Neural cell (in vitro differentiated cells): Measurements from ENCODE around the gene PLD3. TPM values are rescaled to one million over a fixed set of nuclear protein-coding genes. Genes with fewer than 3 reads are reported as not detected.

Experiments used
- H2AFZ ChIP-seq: fragments of 200-600, 300-800 bp; sonication (generic), shearing (Covaris generic); 2 replicates; pipeline ENCODE4 v1.6.0; 2014; ENCODE audit warnings: low read depth, mild to moderate bottlenecking, antibody characterized with exemption, low read length, moderate library complexity
- H3F3A ChIP-seq: fragments of 200-600 bp; shearing (Covaris generic); 2 replicates; pipeline ENCODE4 v1.6.1; 2016; ENCODE audit warnings: mild to moderate bottlenecking, moderate library complexity, mixed read lengths, antibody characterized with exemption, low read length; ENCODE audit not compliant: insufficient read depth, poor library complexity, severe bottlenecking
- H3K27ac ChIP-seq: fragments of 200-600, 300-800 bp; sonication (generic), shearing (Covaris generic); 2 replicates; pipeline ENCODE4 v1.5.1; 2014; ENCODE audit warnings: mild to moderate bottlenecking, low read length, moderate library complexity
- H3K27me3 ChIP-seq: fragments of 300-800, 200-600 bp; sonication (generic), shearing (Covaris generic); 2 replicates; pipeline ENCODE4 v1.6.0; 2014; ENCODE audit warnings: mild to moderate bottlenecking, low read depth, low read length, moderate library complexity; ENCODE audit not compliant: insufficient read depth
- H3K36me3 ChIP-seq: fragments of 300-800, 200-600 bp; sonication (generic), shearing (Covaris generic); 2 replicates; pipeline ENCODE4 v1.5.1; 2014; ENCODE audit warnings: mild to moderate bottlenecking, antibody characterized with exemption, low read length, moderate library complexity; ENCODE audit not compliant: insufficient read depth
- H3K4me2 ChIP-seq: fragments of 300-800, 200-600 bp; sonication (generic), shearing (Covaris generic); 2 replicates; pipeline ENCODE4 v1.6.0; 2014; ENCODE audit warnings: mild to moderate bottlenecking, low read length
- H3K4me3 ChIP-seq: fragments of 300-800, 200-600 bp; sonication (generic), shearing (Covaris generic); 2 replicates; pipeline ENCODE4 v1.5.1; 2014; ENCODE audit warnings: mild to moderate bottlenecking, low read length, moderate library complexity
- H3K79me2 ChIP-seq: fragments of 200-600 bp; shearing (Covaris generic); replicated peaks from 2 replicates; pipeline ENCODE4 v1.6.0; 2014; ENCODE audit warnings: mild to moderate bottlenecking, low read length, moderate library complexity; ENCODE audit not compliant: insufficient read depth
- H3K9ac ChIP-seq: fragments of 300-800, 200-600 bp; sonication (generic), shearing (Covaris generic); 2 replicates; pipeline ENCODE4 v1.6.1; 2016; ENCODE audit warnings: mild to moderate bottlenecking, low read length, mixed read lengths
- H3K9me2 ChIP-seq: fragments of 200-600 bp; shearing (Covaris generic); 2 replicates; pipeline ENCODE4 v1.6.1; 2016; ENCODE audit warnings: mild to moderate bottlenecking, low read length, mixed read lengths; ENCODE audit not compliant: insufficient read depth
- H3K9me3 ChIP-seq: fragments of 200-600, 300-800 bp; sonication (generic), shearing (Covaris generic); 2 replicates; pipeline ENCODE4 v1.6.1; 2016; ENCODE audit warnings: mild to moderate bottlenecking, mixed run types, low read length, moderate library complexity, mixed read lengths
- H4K20me1 ChIP-seq: fragments of 200-600 bp; shearing (Covaris generic); 2 replicates; pipeline ENCODE4 v1.6.1; 2016; ENCODE audit warnings: mild to moderate bottlenecking, mixed run types; ENCODE audit not compliant: insufficient read depth
- CTCF ChIP-seq: fragments of 450-650 bp; IDR thresholded peaks from 2 replicates; pipeline ENCODE4 v1.5.1; 2014; ENCODE audit warnings: antibody characterized with exemption, mild to moderate bottlenecking, moderate library complexity; ENCODE audit not compliant: poor library complexity, severe bottlenecking
- EP300 ChIP-seq: fragments of 450-650 bp; conservative IDR thresholded peaks from 2 replicates; pipeline ENCODE4 v1.6.1; 2014; ENCODE audit warnings: antibody characterized with exemption, mild to moderate bottlenecking, moderate library complexity; ENCODE audit not compliant: poor library complexity, severe bottlenecking
- EZH2 ChIP-seq: fragments of 200-600, 300-800 bp; shearing (Covaris generic), sonication (generic); IDR thresholded peaks from 2 replicates; pipeline ENCODE4 v1.6.1; 2014; ENCODE audit warnings: antibody characterized with exemption, low read length, borderline replicate concordance, mild to moderate bottlenecking; ENCODE audit not compliant: insufficient read depth, poor library complexity, severe bottlenecking
- MXI1 ChIP-seq: fragments of 450-650 bp; conservative IDR thresholded peaks from 2 replicates; pipeline ENCODE4 v1.6.1; 2014; ENCODE audit warnings: antibody characterized with exemption, mild to moderate bottlenecking; ENCODE audit not compliant: poor library complexity, severe bottlenecking
- POLR2AphosphoS5 ChIP-seq: IDR thresholded peaks from 2 replicates; pipeline ENCODE4 v1.6.1; 2012
- RAD21 ChIP-seq: fragments of 450-650 bp; conservative IDR thresholded peaks from 2 replicates; pipeline ENCODE4 v1.6.1; 2014; ENCODE audit warnings: antibody characterized with exemption, mild to moderate bottlenecking, moderate library complexity
- REST ChIP-seq: IDR thresholded peaks from 2 replicates; pipeline ENCODE4 v1.6.1; 2012; ENCODE audit warnings: borderline replicate concordance
- SMC3 ChIP-seq: fragments of 450-650 bp; conservative IDR thresholded peaks from 2 replicates; pipeline ENCODE4 v1.6.1; 2014; ENCODE audit warnings: antibody characterized with exemption, mild to moderate bottlenecking, moderate library complexity; ENCODE audit not compliant: poor library complexity
- TAF1 ChIP-seq: IDR thresholded peaks from 2 replicates; pipeline ENCODE4 v1.6.1; 2012; ENCODE audit warnings: low read depth
- polyA plus RNA-seq: library from polyadenylated mRNA; depleted of rRNA; stranded (reverse); fragments of >200 nt; gene quantifications from 2 replicates; pipeline ENCODE4 v1.2.3, GENCODE V29; 2014

PLD3 gene
- polyA plus RNA-seq, 1 donor from 2014 or later = 426 TPM

- H2AFZ ChIP-seq = no peak overlapping the region
- no peaks in the 10 kb centered on the region for H4K20me1 ChIP-seq
- no peak overlapping the region for H3K4me3 ChIP-seq
- H3F3A ChIP-seq = no peaks in the 10 kb centered on the region
- H3K4me2 ChIP-seq = no peak overlapping the region
- H3K27ac ChIP-seq = no peak overlapping the region
- no peaks in the 10 kb centered on the region for H3K27me3 ChIP-seq
- no peak for TF ChIP-seq REST
- TF ChIP-seq SMC3 = no peak
- TF ChIP-seq EZH2 = no peak
- no peak for TF ChIP-seq EP300
- no peak overlapping the region for H3K9ac ChIP-seq
- H3K9me2 ChIP-seq = no peaks in the 10 kb centered on the region
- H3K9me3 ChIP-seq = no peaks in the 10 kb centered on the region
- H3K79me2 ChIP-seq = no peaks in the 10 kb centered on the region
- no peaks in the 10 kb centered on the region for H3K36me3 ChIP-seq
These were observed 32.8 kb downstream of the PLD3 start for GRCh38 chr19:40381321-40381720.

GRCh38 chr19:40383668-40384248, 35.3 kb downstream of the PLD3 start:
- Histone ChIP-seq H3K79me2 (no peaks in the 10 kb centered on the region), H3K27me3 (no peaks in the 10 kb centered on the region), H3K4me3 (no peak overlapping the region), H3K4me2 (no peak overlapping the region), H3K9me3 (no peaks in the 10 kb centered on the region), H3F3A (no peaks in the 10 kb centered on the region), H3K9me2 (no peaks in the 10 kb centered on the region), H2AFZ (no peak overlapping the region), H3K27ac (no peak overlapping the region), H4K20me1 (no peaks in the 10 kb centered on the region), H3K9ac (no peak overlapping the region), H3K36me3 (no peaks in the 10 kb centered on the region)
- TF ChIP-seq TAF1 = no peak
- no peak for TF ChIP-seq REST
- TF ChIP-seq RAD21 = no peak
- TF ChIP-seq CTCF = no peak
- no peak for TF ChIP-seq EP300
- TF ChIP-seq SMC3 = no peak
- no peak for TF ChIP-seq EZH2
- TF ChIP-seq POLR2AphosphoS5 = no peak
- TF ChIP-seq MXI1 = no peak
